K562 (cell line): Measurements from ENCODE around the gene ST6GAL1. TPM values are rescaled to one million over a fixed set of nuclear protein-coding genes. Genes with fewer than 3 reads are reported as not detected.

ENCODE experiments used
- DACH1 ChIP-seq: fragments of 450-650 bp; IDR thresholded peaks from 2 replicates; pipeline ENCODE4 v1.6.1; 2018; ENCODE audit not compliant: partially characterized antibody
- FOXK2 ChIP-seq, 2 experiments: fragments of 450-650 bp; IDR thresholded peaks in 1 of 2; conservative IDR thresholded peaks in 1 of 2; 2 replicates each; pipeline ENCODE4 v1.6.1; 2016; ENCODE audit warnings: low read depth in 2 of 2, mild to moderate bottlenecking in 1 of 2
- STAT5A ChIP-seq: IDR thresholded peaks from 2 replicates; pipeline ENCODE4 v1.6.1; 2012; ENCODE audit warnings: low read length, inconsistent platforms, borderline replicate concordance
- ZFP91 ChIP-seq: sonication (generic); formaldehyde crosslinking; IDR thresholded peaks from 2 replicates; pipeline ENCODE4 v1.8.0; 2022; ENCODE audit warnings: mild to moderate bottlenecking, missing genetic modification reagents
- polyA plus RNA-seq, 8 experiments: library from polyadenylated mRNA; depleted of rRNA in 4 of 8; stranded (reverse) in 5 of 8; unstranded in 3 of 8; fragments of >200 nt; fragmentation: Nextera tagmentation in 2 of 8; fragmentation: Illumina TruSeq in 1 of 8; extraction: Ambion mirVana in 2 of 8; extraction: Trizol in 1 of 8; gene quantifications; 2 replicates each; pipeline versions ENCODE4 v1.2.1 to v1.2.3, GENCODE V29; 2011 to 2014; ENCODE audit warnings: inconsistent platforms in 1 of 8, missing spikeins in 1 of 8
- total RNA-seq, 7 experiments: library from RNA; depleted of rRNA in 6 of 7; stranded (reverse); fragments of >200 nt in 6 of 7; fragmentation: Illumina TruSeq in 2 of 7; extraction: Trizol in 2 of 7; gene quantifications; 2 replicates each; pipeline versions ENCODE4 v1.2.1 to v1.2.3, GENCODE V29; 2011 to 2021; ENCODE audit warnings: low replicate concordance in 1 of 7
- TF ChIP-seq, protein P1 (sequence below): fragments of 200-800 bp; sonication (Bioruptor generic); IDR thresholded peaks from 2 replicates; pipeline ENCODE4 v1.6.1; 2016; ENCODE audit warnings: missing genetic modification characterization, missing compliant biosample characterization
- TF ChIP-seq, protein P2 (sequence below): IDR thresholded peaks from 2 replicates; pipeline ENCODE4 v1.6.1; 2012; ENCODE audit warnings: low read depth, low read length, improper control_type of control experiment, borderline replicate concordance
- TF ChIP-seq, protein P3 (sequence below), 2 experiments: fragments of 450-650 bp; IDR thresholded peaks; 2 replicates each; pipeline ENCODE4 v1.6.1; 2018; ENCODE audit warnings: mild to moderate bottlenecking in 2 of 2, low read depth in 1 of 2; ENCODE audit not compliant: partially characterized antibody in 2 of 2
- TF ChIP-seq, protein P4 (sequence below): fragments of 450-650 bp; IDR thresholded peaks from 2 replicates; pipeline ENCODE4 v1.6.1; 2016; ENCODE audit warnings: antibody characterized with exemption
- TF ChIP-seq, protein P5 (sequence below): fragments of 200-800 bp; sonication (Bioruptor generic); IDR thresholded peaks from 2 replicates; pipeline ENCODE4 v1.6.1; 2017; ENCODE audit warnings: missing genetic modification characterization, missing compliant biosample characterization

Gene ST6GAL1
- total and polyA plus RNA-seq, 9 of the 15 experiments (the other 6 are each of a cell fraction or from before 2014, with no cell fraction given), result 31.9 to 145 (median 71.0) TPM

DNA sequence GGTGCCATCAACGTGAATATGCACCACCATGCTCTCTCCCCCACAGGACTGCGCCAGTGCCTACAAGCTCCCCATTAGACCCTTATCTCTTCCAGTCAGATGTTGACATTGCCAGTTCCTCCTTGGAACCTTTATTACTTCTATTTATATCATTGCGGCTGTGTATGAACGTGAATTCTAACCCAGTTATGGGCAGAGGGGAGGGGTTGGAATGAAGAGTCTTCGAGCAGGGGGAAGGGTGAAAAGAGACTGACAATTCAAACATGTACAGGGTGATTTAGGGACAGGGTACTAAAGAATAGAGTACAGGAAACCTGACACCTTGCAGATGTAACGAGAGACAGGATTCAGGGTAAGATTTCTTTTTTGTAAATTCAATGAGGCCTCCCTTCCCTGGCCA is 41.8 kb upstream of the ST6GAL1 start (continued):
- TF ChIP-seq, protein P1, sequence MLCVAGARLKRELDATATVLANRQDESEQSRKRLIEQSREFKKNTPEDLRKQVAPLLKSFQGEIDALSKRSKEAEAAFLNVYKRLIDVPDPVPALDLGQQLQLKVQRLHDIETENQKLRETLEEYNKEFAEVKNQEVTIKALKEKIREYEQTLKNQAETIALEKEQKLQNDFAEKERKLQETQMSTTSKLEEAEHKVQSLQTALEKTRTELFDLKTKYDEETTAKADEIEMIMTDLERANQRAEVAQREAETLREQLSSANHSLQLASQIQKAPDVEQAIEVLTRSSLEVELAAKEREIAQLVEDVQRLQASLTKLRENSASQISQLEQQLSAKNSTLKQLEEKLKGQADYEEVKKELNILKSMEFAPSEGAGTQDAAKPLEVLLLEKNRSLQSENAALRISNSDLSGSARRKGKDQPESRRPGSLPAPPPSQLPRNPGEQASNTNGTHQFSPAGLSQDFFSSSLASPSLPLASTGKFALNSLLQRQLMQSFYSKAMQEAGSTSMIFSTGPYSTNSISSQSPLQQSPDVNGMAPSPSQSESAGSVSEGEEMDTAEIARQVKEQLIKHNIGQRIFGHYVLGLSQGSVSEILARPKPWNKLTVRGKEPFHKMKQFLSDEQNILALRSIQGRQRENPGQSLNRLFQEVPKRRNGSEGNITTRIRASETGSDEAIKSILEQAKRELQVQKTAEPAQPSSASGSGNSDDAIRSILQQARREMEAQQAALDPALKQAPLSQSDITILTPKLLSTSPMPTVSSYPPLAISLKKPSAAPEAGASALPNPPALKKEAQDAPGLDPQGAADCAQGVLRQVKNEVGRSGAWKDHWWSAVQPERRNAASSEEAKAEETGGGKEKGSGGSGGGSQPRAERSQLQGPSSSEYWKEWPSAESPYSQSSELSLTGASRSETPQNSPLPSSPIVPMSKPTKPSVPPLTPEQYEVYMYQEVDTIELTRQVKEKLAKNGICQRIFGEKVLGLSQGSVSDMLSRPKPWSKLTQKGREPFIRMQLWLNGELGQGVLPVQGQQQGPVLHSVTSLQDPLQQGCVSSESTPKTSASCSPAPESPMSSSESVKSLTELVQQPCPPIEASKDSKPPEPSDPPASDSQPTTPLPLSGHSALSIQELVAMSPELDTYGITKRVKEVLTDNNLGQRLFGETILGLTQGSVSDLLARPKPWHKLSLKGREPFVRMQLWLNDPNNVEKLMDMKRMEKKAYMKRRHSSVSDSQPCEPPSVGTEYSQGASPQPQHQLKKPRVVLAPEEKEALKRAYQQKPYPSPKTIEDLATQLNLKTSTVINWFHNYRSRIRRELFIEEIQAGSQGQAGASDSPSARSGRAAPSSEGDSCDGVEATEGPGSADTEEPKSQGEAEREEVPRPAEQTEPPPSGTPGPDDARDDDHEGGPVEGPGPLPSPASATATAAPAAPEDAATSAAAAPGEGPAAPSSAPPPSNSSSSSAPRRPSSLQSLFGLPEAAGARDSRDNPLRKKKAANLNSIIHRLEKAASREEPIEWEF (CRISPR knock-in tag), result no peak
- TF ChIP-seq ZFP91 (no peak), STAT5A (peak; percentile 54; the same call in 1 of the 2 replicates), DACH1 (peak; percentile 83), FOXK2 (conservative IDR thresholded peaks at IDR 0.05 in 1 of 2, IDR thresholded peaks at IDR 0.05 in 1 of 2; ENCODE audit: low read depth in 2 of 2) (peak; percentile 81 to 85)
- TF ChIP-seq, protein P2, sequence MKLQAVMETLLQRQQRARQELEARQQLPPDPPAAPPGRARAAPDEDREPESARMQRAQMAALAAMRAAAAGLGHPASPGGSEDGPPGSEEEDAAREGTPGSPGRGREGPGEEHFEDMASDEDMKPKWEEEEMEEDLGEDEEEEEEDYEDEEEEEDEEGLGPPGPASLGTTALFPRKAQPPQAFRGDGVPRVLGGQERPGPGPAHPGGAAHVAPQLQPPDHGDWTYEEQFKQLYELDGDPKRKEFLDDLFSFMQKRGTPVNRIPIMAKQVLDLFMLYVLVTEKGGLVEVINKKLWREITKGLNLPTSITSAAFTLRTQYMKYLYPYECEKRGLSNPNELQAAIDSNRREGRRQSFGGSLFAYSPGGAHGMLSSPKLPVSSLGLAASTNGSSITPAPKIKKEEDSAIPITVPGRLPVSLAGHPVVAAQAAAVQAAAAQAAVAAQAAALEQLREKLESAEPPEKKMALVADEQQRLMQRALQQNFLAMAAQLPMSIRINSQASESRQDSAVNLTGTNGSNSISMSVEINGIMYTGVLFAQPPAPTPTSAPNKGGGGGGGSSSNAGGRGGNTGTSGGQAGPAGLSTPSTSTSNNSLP, result peak; percentile 94
- TF ChIP-seq, protein P3, sequence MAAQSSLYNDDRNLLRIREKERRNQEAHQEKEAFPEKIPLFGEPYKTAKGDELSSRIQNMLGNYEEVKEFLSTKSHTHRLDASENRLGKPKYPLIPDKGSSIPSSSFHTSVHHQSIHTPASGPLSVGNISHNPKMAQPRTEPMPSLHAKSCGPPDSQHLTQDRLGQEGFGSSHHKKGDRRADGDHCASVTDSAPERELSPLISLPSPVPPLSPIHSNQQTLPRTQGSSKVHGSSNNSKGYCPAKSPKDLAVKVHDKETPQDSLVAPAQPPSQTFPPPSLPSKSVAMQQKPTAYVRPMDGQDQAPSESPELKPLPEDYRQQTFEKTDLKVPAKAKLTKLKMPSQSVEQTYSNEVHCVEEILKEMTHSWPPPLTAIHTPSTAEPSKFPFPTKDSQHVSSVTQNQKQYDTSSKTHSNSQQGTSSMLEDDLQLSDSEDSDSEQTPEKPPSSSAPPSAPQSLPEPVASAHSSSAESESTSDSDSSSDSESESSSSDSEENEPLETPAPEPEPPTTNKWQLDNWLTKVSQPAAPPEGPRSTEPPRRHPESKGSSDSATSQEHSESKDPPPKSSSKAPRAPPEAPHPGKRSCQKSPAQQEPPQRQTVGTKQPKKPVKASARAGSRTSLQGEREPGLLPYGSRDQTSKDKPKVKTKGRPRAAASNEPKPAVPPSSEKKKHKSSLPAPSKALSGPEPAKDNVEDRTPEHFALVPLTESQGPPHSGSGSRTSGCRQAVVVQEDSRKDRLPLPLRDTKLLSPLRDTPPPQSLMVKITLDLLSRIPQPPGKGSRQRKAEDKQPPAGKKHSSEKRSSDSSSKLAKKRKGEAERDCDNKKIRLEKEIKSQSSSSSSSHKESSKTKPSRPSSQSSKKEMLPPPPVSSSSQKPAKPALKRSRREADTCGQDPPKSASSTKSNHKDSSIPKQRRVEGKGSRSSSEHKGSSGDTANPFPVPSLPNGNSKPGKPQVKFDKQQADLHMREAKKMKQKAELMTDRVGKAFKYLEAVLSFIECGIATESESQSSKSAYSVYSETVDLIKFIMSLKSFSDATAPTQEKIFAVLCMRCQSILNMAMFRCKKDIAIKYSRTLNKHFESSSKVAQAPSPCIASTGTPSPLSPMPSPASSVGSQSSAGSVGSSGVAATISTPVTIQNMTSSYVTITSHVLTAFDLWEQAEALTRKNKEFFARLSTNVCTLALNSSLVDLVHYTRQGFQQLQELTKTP (IDR thresholded peaks at IDR 0.05; ENCODE audit: low read depth in 1 of 2, partially characterized antibody in 2 of 2), result peak in 1 of 2 experiments; percentile 68
- TF ChIP-seq, protein P4, sequence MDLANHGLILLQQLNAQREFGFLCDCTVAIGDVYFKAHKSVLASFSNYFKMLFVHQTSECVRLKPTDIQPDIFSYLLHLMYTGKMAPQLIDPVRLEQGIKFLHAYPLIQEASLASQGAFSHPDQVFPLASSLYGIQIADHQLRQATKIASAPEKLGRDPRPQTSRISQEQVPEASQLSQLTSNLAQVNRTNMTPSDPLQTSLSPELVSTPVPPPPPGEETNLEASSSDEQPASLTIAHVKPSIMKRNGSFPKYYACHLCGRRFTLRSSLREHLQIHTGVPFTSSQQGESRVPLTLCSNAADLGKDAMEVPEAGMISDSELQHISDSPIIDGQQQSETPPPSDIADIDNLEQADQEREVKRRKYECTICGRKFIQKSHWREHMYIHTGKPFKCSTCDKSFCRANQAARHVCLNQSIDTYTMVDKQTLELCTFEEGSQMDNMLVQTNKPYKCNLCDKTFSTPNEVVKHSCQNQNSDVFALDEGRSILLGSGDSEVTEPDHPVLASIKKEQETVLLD, result no peak
- TF ChIP-seq, protein P5, sequence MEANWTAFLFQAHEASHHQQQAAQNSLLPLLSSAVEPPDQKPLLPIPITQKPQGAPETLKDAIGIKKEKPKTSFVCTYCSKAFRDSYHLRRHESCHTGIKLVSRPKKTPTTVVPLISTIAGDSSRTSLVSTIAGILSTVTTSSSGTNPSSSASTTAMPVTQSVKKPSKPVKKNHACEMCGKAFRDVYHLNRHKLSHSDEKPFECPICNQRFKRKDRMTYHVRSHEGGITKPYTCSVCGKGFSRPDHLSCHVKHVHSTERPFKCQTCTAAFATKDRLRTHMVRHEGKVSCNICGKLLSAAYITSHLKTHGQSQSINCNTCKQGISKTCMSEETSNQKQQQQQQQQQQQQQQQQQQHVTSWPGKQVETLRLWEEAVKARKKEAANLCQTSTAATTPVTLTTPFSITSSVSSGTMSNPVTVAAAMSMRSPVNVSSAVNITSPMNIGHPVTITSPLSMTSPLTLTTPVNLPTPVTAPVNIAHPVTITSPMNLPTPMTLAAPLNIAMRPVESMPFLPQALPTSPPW (CRISPR knock-in tag), result peak; percentile 69
